Measurements from ENCODE around the gene TMEM128. TPM values are rescaled to one million over a fixed set of nuclear protein-coding genes. Genes with fewer than 3 reads are reported as not detected.

Gene TMEM128
- total and polyA plus RNA-seq, 2 of the 13 experiments (the other 11 are each of a cell fraction or from before 2014, with no cell fraction given), result 19.4 to 27.9 TPM

DNA sequence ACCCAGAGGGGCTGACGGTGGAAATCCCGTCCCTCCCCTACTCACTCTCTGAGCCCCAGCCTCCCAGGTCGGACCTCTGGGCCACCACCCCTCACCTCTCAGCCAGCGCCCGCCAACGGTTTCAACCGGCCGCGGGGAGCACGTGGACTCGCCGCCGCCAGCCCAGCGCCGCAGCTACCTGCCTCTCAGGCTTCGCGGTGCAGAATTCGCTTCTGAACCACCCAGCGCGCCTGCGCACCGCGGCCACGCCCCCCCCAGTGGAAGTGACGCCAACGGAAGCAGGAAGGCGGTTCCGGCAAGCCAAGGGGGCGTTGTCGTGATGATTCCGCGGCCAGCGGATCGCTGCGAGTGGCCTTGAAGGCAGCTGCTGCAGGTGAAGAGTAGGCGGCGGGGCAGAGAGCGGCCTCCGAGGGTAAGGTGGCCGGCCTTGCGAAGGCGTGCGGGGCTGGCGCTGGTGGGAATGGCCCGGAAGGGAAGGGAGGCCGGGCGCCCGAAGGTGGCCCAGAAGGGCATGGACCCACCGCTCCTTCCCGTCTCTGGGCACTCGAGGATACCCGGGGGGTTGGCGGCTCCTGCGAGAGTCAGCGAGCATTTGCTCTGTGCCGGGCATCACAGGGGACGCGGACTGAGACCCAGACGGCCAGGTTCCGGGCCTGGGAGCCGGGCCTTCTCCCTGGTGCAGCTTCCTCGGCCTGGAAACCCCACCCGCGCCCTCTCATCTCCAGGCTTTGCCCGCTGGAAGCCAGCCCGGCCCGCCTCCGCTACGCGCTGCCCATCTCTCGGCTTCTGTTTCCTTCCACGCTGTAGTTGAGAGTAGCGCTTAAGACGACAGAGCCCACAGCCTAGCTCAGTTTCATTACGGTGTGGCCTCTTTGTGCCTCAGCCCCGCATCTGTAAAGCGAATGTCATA, 42.2 kb upstream of the TMEM128 start, which contains the start of the genes LYAR and ZBTB49 (continued):
- TF ChIP-seq ZNF569 (CRISPR knock-in tag; IDR thresholded peaks at IDR 0.05; ENCODE audit: borderline replicate concordance) (no peak), ZEB1 (IDR thresholded peaks at IDR 0.05; ENCODE audit: insufficient replicate concordance, low read depth) (no peak), ZNF382 (CRISPR knock-in tag; IDR thresholded peaks at IDR 0.05; ENCODE audit: borderline replicate concordance) (no peak), ZFP82 (CRISPR knock-in tag; IDR thresholded peaks at IDR 0.05; ENCODE audit: borderline replicate concordance) (peak; percentile 92; the same call in 1 of the 2 replicates), MLLT10 (CRISPR knock-in tag; IDR thresholded peaks at IDR 0.05) (no peak), POLR2AphosphoS5 (IDR thresholded peaks at IDR 0.05; ENCODE audit: low read depth, low read length) (peak; percentile 93), ZNF343 (CRISPR knock-in tag; IDR thresholded peaks at IDR 0.05) (peak; percentile 69; the same call in 1 of the 2 replicates), U2AF1 (optimal IDR thresholded peaks at IDR 0.05; ENCODE audit: low read depth, low read length) (no peak), SOX13 (IDR thresholded peaks at IDR 0.05) (no peak), SOX13 (CRISPR knock-in tag; conservative IDR thresholded peaks at IDR 0.05 in 1 of 2, IDR thresholded peaks at IDR 0.05 in 1 of 2) (peak in 1 of 2 experiments; percentile 11; a peak in 1 of 4 replicates), ZNF616 (CRISPR knock-in tag; IDR thresholded peaks at IDR 0.05; ENCODE audit: low read depth) (peak; percentile 74; the same call in 1 of the 2 replicates), STAT5B (CRISPR knock-in tag; IDR thresholded peaks at IDR 0.05) (no peak), CBX2 (IDR thresholded peaks at IDR 0.05; ENCODE audit: low read depth, low read length) (no peak), CBX2 (CRISPR knock-in tag; IDR thresholded peaks at IDR 0.05; ENCODE audit: low read depth) (0 out of 2 replicates have a peak, but pooled peaks have one; percentile 51), NFRKB (IDR thresholded peaks at IDR 0.05) (no peak), ZNF329 (CRISPR knock-in tag; IDR thresholded peaks at IDR 0.05; ENCODE audit: low read depth) (peak; percentile 75; the same call in 1 of the 2 replicates), RAD51 (IDR thresholded peaks at IDR 0.05; ENCODE audit: borderline replicate concordance) (no peak)
- TF ChIP-seq, protein P1, sequence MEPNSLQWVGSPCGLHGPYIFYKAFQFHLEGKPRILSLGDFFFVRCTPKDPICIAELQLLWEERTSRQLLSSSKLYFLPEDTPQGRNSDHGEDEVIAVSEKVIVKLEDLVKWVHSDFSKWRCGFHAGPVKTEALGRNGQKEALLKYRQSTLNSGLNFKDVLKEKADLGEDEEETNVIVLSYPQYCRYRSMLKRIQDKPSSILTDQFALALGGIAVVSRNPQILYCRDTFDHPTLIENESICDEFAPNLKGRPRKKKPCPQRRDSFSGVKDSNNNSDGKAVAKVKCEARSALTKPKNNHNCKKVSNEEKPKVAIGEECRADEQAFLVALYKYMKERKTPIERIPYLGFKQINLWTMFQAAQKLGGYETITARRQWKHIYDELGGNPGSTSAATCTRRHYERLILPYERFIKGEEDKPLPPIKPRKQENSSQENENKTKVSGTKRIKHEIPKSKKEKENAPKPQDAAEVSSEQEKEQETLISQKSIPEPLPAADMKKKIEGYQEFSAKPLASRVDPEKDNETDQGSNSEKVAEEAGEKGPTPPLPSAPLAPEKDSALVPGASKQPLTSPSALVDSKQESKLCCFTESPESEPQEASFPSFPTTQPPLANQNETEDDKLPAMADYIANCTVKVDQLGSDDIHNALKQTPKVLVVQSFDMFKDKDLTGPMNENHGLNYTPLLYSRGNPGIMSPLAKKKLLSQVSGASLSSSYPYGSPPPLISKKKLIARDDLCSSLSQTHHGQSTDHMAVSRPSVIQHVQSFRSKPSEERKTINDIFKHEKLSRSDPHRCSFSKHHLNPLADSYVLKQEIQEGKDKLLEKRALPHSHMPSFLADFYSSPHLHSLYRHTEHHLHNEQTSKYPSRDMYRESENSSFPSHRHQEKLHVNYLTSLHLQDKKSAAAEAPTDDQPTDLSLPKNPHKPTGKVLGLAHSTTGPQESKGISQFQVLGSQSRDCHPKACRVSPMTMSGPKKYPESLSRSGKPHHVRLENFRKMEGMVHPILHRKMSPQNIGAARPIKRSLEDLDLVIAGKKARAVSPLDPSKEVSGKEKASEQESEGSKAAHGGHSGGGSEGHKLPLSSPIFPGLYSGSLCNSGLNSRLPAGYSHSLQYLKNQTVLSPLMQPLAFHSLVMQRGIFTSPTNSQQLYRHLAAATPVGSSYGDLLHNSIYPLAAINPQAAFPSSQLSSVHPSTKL (CRISPR knock-in tag; IDR thresholded peaks at IDR 0.05), result peak; percentile 49; the same call in 1 of the 2 replicates
- TF ChIP-seq, protein P2, sequence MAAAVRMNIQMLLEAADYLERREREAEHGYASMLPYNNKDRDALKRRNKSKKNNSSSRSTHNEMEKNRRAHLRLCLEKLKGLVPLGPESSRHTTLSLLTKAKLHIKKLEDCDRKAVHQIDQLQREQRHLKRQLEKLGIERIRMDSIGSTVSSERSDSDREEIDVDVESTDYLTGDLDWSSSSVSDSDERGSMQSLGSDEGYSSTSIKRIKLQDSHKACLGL (CRISPR knock-in tag; IDR thresholded peaks at IDR 0.05), result peak; percentile 99
- TF ChIP-seq, protein P3, sequence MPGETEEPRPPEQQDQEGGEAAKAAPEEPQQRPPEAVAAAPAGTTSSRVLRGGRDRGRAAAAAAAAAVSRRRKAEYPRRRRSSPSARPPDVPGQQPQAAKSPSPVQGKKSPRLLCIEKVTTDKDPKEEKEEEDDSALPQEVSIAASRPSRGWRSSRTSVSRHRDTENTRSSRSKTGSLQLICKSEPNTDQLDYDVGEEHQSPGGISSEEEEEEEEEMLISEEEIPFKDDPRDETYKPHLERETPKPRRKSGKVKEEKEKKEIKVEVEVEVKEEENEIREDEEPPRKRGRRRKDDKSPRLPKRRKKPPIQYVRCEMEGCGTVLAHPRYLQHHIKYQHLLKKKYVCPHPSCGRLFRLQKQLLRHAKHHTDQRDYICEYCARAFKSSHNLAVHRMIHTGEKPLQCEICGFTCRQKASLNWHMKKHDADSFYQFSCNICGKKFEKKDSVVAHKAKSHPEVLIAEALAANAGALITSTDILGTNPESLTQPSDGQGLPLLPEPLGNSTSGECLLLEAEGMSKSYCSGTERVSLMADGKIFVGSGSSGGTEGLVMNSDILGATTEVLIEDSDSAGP (CRISPR knock-in tag; IDR thresholded peaks at IDR 0.05; ENCODE audit: borderline replicate concordance), result peak; percentile 80
- TF ChIP-seq, protein P4, sequence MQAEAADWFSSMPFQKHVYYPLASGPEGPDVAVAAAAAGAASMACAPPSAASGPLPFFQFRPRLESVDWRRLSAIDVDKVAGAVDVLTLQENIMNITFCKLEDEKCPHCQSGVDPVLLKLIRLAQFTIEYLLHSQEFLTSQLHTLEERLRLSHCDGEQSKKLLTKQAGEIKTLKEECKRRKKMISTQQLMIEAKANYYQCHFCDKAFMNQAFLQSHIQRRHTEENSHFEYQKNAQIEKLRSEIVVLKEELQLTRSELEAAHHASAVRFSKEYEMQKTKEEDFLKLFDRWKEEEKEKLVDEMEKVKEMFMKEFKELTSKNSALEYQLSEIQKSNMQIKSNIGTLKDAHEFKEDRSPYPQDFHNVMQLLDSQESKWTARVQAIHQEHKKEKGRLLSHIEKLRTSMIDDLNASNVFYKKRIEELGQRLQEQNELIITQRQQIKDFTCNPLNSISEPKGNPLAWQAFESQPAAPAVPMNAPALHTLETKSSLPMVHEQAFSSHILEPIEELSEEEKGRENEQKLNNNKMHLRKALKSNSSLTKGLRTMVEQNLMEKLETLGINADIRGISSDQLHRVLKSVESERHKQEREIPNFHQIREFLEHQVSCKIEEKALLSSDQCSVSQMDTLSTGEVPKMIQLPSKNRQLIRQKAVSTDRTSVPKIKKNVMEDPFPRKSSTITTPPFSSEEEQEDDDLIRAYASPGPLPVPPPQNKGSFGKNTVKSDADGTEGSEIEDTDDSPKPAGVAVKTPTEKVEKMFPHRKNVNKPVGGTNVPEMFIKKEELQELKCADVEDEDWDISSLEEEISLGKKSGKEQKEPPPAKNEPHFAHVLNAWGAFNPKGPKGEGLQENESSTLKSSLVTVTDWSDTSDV (CRISPR knock-in tag; IDR thresholded peaks at IDR 0.05), result 0 out of 2 replicates have a peak, but pooled peaks have one; percentile 78

All from HepG2 (cell line).